NCI-H82 treated with DMSO at 0.1 percent for 48 hours (cell line): ENCODE data around the gene POU4F3.
A peak's percentile ranks its signal among the peaks of the same experiment; 100 is the strongest.
"Not testable (repeated sequence)": the region's sequence is repeated elsewhere in the genome, so short reads cannot be mapped to it uniquely, and the experiment has no call there.

ENCODE experiments used
- DNase-seq: peaks from one replicate; lab custom pipeline; 2025; ENCODE audit not compliant: unreplicated experiment; lab: John Stamatoyannopoulos, UW

POU4F3 gene

GRCh38 chr5:146338774-146339714, at the start of gene POU4F3:
POU4F3 (plus strand) TSS chr5:146338839; CDS start chr5:146339113, 274 bp downstream.
- no peak for DNase-seq

- DNase-seq, result no peak
Observed at GRCh38 chr5:146290318-146290717, 48.3 kb upstream of the POU4F3 start.

GRCh38 chr5:146291421-146292074, 47.1 kb upstream of the POU4F3 start:
- peak; percentile 12 for DNase-seq

- no peak for DNase-seq
Observed at GRCh38 chr5:146296245-146296644, 42.4 kb upstream of the POU4F3 start.

GRCh38 chr5:146298920-146299319, 39.7 kb upstream of the POU4F3 start:
- not testable (repeated sequence) for DNase-seq

- DNase-seq, result no peak
Observed at GRCh38 chr5:146301626-146302025, 37.0 kb upstream of the POU4F3 start.

GRCh38 chr5:146302406-146302805, 36.2 kb upstream of the POU4F3 start:
- no peak for DNase-seq

- DNase-seq, result no peak
Observed at GRCh38 chr5:146306838-146307237, 31.8 kb upstream of the POU4F3 start.

GRCh38 chr5:146307796-146308195, 30.8 kb upstream of the POU4F3 start:
- no peak for DNase-seq

- DNase-seq, result no peak
Observed at GRCh38 chr5:146310540-146310939, 28.1 kb upstream of the POU4F3 start.

- DNase-seq, result no peak
Observed at GRCh38 chr5:146311278-146311677, 27.4 kb upstream of the POU4F3 start.

GRCh38 chr5:146313027-146313426, 25.6 kb upstream of the POU4F3 start:
- DNase-seq, result no peak

- no peak for DNase-seq
Observed at GRCh38 chr5:146321571-146321970, 17.1 kb upstream of the POU4F3 start.

GRCh38 chr5:146327257-146327870, 11.3 kb upstream of the POU4F3 start:
- no peak for DNase-seq

GRCh38 chr5:146327989-146328388, 10.7 kb upstream of the POU4F3 start:
- DNase-seq, result no peak

GRCh38 chr5:146329697-146330096, 8.9 kb upstream of the POU4F3 start:
- no peak for DNase-seq

- DNase-seq, result no peak
Observed at GRCh38 chr5:146331423-146331822, 7.2 kb upstream of the POU4F3 start.

- DNase-seq, result no peak
Observed at GRCh38 chr5:146334074-146334533, 4.5 kb upstream of the POU4F3 start.

GRCh38 chr5:146336197-146336596, 2.4 kb upstream of the POU4F3 start:
- DNase-seq, result no peak

GRCh38 chr5:146337264-146337904, 1.3 kb upstream of the POU4F3 start:
- DNase-seq, result no peak

- no peak for DNase-seq
Observed at GRCh38 chr5:146337928-146338327, 711 bp upstream of the POU4F3 start.
